HTR-8/SVneo (cell line): Measurements from ENCODE around the gene H6PD.

ENCODE experiments used
- DNase-seq: peaks from one replicate; pipeline ENCODE4 v3.0.0; 2011; ENCODE audit warnings: low spot score, mixed read lengths; ENCODE audit not compliant: insufficient read length
- FAIRE-seq: peaks from 2 replicates; lab custom pipeline; 2011; peaks lifted over from hg19 to GRCh38; lab: Jason Lieb, UNC

Gene H6PD

GRCh38 chr1:9204156-9204720 is 30.3 kb upstream of the H6PD start:
- no peak for FAIRE-seq
- no peak for DNase-seq

GRCh38 chr1:9207086-9207485 is 27.5 kb upstream of the H6PD start:
- no peak for FAIRE-seq

GRCh38 chr1:9207715-9208114 is 26.9 kb upstream of the H6PD start:
- FAIRE-seq (no peak), DNase-seq (no peak)

More at GRCh38 chr1:9207086-9207485, 27.5 kb upstream of the H6PD start:
- no peak for DNase-seq

- FAIRE-seq: peak; percentile 92
- DNase-seq: peak; percentile 54
Observed at GRCh38 chr1:9211291-9211811, 23.2 kb upstream of the H6PD start.

- DNase-seq (no peak), FAIRE-seq (no peak)
Observed at GRCh38 chr1:9212735-9213134, 21.8 kb upstream of the H6PD start.

GRCh38 chr1:9213956-9214355 is 20.6 kb upstream of the H6PD start:
- no peak for FAIRE-seq
- no peak for DNase-seq

GRCh38 chr1:9218917-9219316 is 15.7 kb upstream of the H6PD start:
- no peak for DNase-seq
- no peak for FAIRE-seq

GRCh38 chr1:9222846-9223625 is 11.5 kb upstream of the H6PD start:
- DNase-seq (no peak), FAIRE-seq (no peak)

GRCh38 chr1:9224664-9225410 is 9.7 kb upstream of the H6PD start:
- DNase-seq: no peak
- FAIRE-seq: no peak

GRCh38 chr1:9225411-9225785 is 9.2 kb upstream of the H6PD start:
- DNase-seq (no peak), FAIRE-seq (no peak)

GRCh38 chr1:9228609-9229008 is 6.0 kb upstream of the H6PD start:
- FAIRE-seq: no peak
- DNase-seq: no peak

- FAIRE-seq (no peak), DNase-seq (no peak)
Observed at GRCh38 chr1:9229549-9229948, 5.0 kb upstream of the H6PD start.

- FAIRE-seq (no peak), DNase-seq (no peak)
Observed at GRCh38 chr1:9230869-9231533, 3.6 kb upstream of the H6PD start.

- no peak for FAIRE-seq
Observed at GRCh38 chr1:9231648-9232332, 2.8 kb upstream of the H6PD start.

GRCh38 chr1:9233241-9233941 is 1.2 kb upstream of the H6PD start:
- DNase-seq: no peak
- FAIRE-seq: no peak

More at GRCh38 chr1:9231648-9232332, 2.8 kb upstream of the H6PD start:
- no peak for DNase-seq

- DNase-seq (no peak), FAIRE-seq (no peak)
Observed at GRCh38 chr1:9233942-9234222, 692 bp upstream of the H6PD start.

GRCh38 chr1:9235096-9235459 is 504 bp downstream of the H6PD start:
- DNase-seq (no peak), FAIRE-seq (no peak)

- DNase-seq (no peak), FAIRE-seq (no peak)
Observed at GRCh38 chr1:9235560-9235959, 986 bp downstream of the H6PD start.

- DNase-seq: no peak
- FAIRE-seq: no peak
Observed at GRCh38 chr1:9238134-9238533, 3.6 kb downstream of the H6PD start.

GRCh38 chr1:9238550-9238949 is 4.0 kb downstream of the H6PD start:
- FAIRE-seq: no peak
- DNase-seq: no peak
